Fibroblast of lung (primary cell): Measurements from ENCODE around the gene CNIH1. TPM values are rescaled to one million over a fixed set of nuclear protein-coding genes. Genes with fewer than 3 reads are reported as not detected.

Source experiments
- DNase-seq, 2 donors: peaks; one replicate each; pipeline versions ENCODE4 v3.0.0 to v3.0.0-alpha.2; 2010; ENCODE audit warnings: low read depth in 2 of 2
- H2AFZ ChIP-seq: 2 replicates; pipeline ENCODE4 v1.5.1; 2012; ENCODE audit warnings: low read length, control low read depth, inconsistent platforms
- H3K27ac ChIP-seq: 2 replicates; pipeline ENCODE4 v1.5.1; 2011; ENCODE audit warnings: low read length, control low read depth; ENCODE audit not compliant: insufficient read depth
- H3K27me3 ChIP-seq: 2 replicates; pipeline ENCODE4 v1.5.1; 2011; ENCODE audit warnings: mild to moderate bottlenecking, low read length; ENCODE audit not compliant: control insufficient read depth, insufficient read depth
- H3K36me3 ChIP-seq: 2 replicates; pipeline ENCODE4 v1.5.1; 2011; ENCODE audit warnings: low read length; ENCODE audit not compliant: control insufficient read depth, insufficient read depth
- H3K4me1 ChIP-seq: 2 replicates; pipeline ENCODE4 v1.5.1; 2011; ENCODE audit warnings: low read length; ENCODE audit not compliant: control insufficient read depth, insufficient read depth; ENCODE audit errors: extremely low read depth
- H3K4me2 ChIP-seq: 2 replicates; pipeline ENCODE4 v1.5.1; 2011; ENCODE audit warnings: low read length, control low read depth; ENCODE audit not compliant: insufficient read depth; ENCODE audit errors: extremely low read depth
- H3K4me3 ChIP-seq, 4 experiments: fragments of 200-600 bp in 1 of 4; sonication (generic) in 1 of 4; replicated peaks in 1 of 4; 2 replicates each; pipeline ENCODE4 v1.5.1; 2011 to 2016; ENCODE audit warnings: low read length in 4 of 4, low read depth in 3 of 4, mild to moderate bottlenecking in 3 of 4, control low read depth in 2 of 4, inconsistent platforms in 1 of 4, mixed read lengths in 1 of 4; ENCODE audit not compliant: insufficient read depth in 1 of 4; ENCODE audit errors: control extremely low read depth in 1 of 4
- H3K79me2 ChIP-seq: 2 replicates; pipeline ENCODE4 v1.5.1; 2012; ENCODE audit warnings: mild to moderate bottlenecking, low read length, inconsistent platforms; ENCODE audit not compliant: control insufficient read depth, insufficient read depth
- H3K9ac ChIP-seq: 2 replicates; pipeline ENCODE4 v1.5.1; 2011; ENCODE audit warnings: mild to moderate bottlenecking, low read length, control low read depth; ENCODE audit not compliant: insufficient read depth
- H3K9me3 ChIP-seq: 2 replicates; pipeline ENCODE4 v1.5.1; 2012; ENCODE audit warnings: low read depth, low read length; ENCODE audit not compliant: control insufficient read depth, insufficient read depth
- H4K20me1 ChIP-seq: 2 replicates; pipeline ENCODE4 v1.5.1; 2011; ENCODE audit warnings: low read length; ENCODE audit not compliant: control insufficient read depth, insufficient read depth; ENCODE audit errors: extremely low read depth
- CTCF ChIP-seq, 2 donors: IDR thresholded peaks in 1 of 2; conservative IDR thresholded peaks in 1 of 2; 1 replicate in 1 of 2; 2 replicates in 1 of 2; pipeline ENCODE4 v1.5.1; 2011 to 2012; ENCODE audit warnings: low read length in 2 of 2, control low read depth in 1 of 2, inconsistent platforms in 1 of 2, low read depth in 1 of 2, mild to moderate bottlenecking in 1 of 2
- EZH2 ChIP-seq: IDR thresholded peaks from 2 replicates; pipeline ENCODE4 v1.5.1; 2012; ENCODE audit warnings: low read length, control low read depth, mild to moderate bottlenecking; ENCODE audit errors: missing control alignments
- polyA plus RNA-seq, 2 donors: library from polyadenylated mRNA; depleted of rRNA in 1 of 2; stranded (reverse) in 1 of 2; unstranded in 1 of 2; fragments of >200 nt; gene quantifications; 2 replicates each; pipeline ENCODE4 v1.2.1, GENCODE V29; 2011 to 2012; ENCODE audit warnings: missing spikeins in 1 of 2
- total RNA-seq: library from RNA; depleted of rRNA; stranded (reverse); fragments of >200 nt; gene quantifications from 2 replicates; pipeline ENCODE4 v1.2.1, GENCODE V29; 2014

The CNIH1 gene
- total and polyA plus RNA-seq, 2 donors (not counting 1 experiment from before 2014, with no cell fraction given): 109 to 301 TPM

DNA sequence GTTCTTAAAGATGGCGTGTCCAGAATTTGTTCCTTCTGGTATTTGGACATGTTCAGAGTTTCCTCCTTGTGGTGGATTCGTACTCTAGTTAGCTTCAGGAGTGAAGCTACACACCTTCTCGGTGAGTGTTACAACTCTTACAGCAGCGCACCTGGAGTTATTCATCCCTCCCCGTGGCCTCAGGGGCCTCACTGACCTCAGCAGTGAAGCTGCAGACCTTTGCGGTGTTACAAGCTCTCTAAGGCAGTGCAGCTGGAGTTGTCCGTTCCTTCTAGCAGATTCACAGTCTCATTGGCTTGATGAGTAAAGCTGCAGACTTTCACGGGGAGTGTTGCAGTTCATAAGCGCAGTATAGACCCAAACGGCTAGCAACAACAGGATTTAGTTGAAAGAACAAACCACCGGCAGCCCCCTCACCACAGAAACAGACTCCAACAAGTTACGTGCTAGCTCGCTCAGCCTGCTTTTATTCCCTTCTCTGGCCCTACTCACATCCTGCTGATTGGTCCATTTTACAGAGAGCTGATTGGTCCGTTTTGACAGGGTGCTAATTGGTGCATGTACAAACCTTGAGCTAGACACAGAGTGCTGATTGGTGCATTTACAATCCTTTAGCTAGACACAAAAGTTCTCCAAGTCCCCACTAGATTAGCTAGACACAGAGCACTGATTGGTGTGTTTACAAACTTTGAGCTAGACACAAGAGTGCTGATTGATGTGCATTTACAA lies 48.9 kb downstream of the CNIH1 start:
- no peak for DNase-seq
- Histone ChIP-seq H3K27ac (no peak overlapping the region), H3K27me3 (peaks cover 5% of the 10 kb centered on the region), H2AFZ (no peak overlapping the region), H3K4me1 (no peaks in the 10 kb centered on the region), H3K36me3 (no peaks in the 10 kb centered on the region), H3K4me3 (no peak overlapping the region), H3K4me2 (no peak overlapping the region), H3K9me3 (no peaks in the 10 kb centered on the region), H3K9ac (no peak overlapping the region), H4K20me1 (no peaks in the 10 kb centered on the region), H3K79me2 (peaks cover 3% of the 10 kb centered on the region)
- TF ChIP-seq CTCF (conservative IDR thresholded peaks at IDR 0.05 in 1 of 2, IDR thresholded peaks at IDR 0.05 in 1 of 2; ENCODE audit: low read depth in 1 of 2, low read length in 2 of 2) (no peak), EZH2 (no peak)

GRCh38 chr14:54387328-54387727 lies 53.8 kb downstream of the CNIH1 start:
- TF ChIP-seq EZH2 (no peak), CTCF (conservative IDR thresholded peaks at IDR 0.05 in 1 of 2, IDR thresholded peaks at IDR 0.05 in 1 of 2; ENCODE audit: low read depth in 1 of 2, low read length in 2 of 2) (no peak)
- H3K27ac ChIP-seq: no peak overlapping the region
- H4K20me1 ChIP-seq: no peaks in the 10 kb centered on the region
- no peak overlapping the region for H2AFZ ChIP-seq
- no peak overlapping the region for H3K4me3 ChIP-seq
- H3K79me2 ChIP-seq: no peaks in the 10 kb centered on the region
- DNase-seq: no peak
- no peaks in the 10 kb centered on the region for H3K4me1 ChIP-seq
- H3K36me3 ChIP-seq: no peaks in the 10 kb centered on the region
- H3K4me2 ChIP-seq: no peak overlapping the region
- H3K27me3 ChIP-seq: peaks cover 23% of the 10 kb centered on the region
- no peaks in the 10 kb centered on the region for H3K9me3 ChIP-seq
- H3K9ac ChIP-seq: no peak overlapping the region

DNA sequence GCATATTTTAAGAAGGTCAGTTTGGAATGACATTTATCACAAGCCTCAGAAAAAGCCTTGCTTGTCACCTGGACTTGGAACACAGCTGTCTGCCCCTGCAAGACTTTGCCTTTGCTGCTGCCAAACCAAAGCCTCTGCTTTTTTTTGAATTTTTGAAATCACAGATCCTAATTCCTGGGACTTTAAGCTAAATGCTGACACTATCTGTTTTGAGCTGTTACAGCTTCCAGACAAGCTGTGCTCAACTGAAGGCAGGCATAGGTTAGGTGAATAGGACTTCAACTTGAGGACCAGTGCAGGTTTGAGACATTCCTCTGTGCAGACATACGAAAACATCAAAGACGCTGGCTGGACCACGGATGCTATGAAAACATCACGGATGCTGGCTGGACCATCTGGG lies 55.6 kb downstream of the CNIH1 start:
- no peak for DNase-seq
- Histone ChIP-seq H4K20me1 (no peaks in the 10 kb centered on the region), H3K4me3 (no peak overlapping the region), H3K27ac (no peak overlapping the region), H3K79me2 (no peaks in the 10 kb centered on the region), H3K4me1 (no peaks in the 10 kb centered on the region), H3K9me3 (no peaks in the 10 kb centered on the region), H3K4me2 (no peak overlapping the region), H3K36me3 (no peaks in the 10 kb centered on the region), H2AFZ (no peak overlapping the region), H3K9ac (no peak overlapping the region), H3K27me3 (peaks cover 23% of the 10 kb centered on the region)
- TF ChIP-seq EZH2 (no peak), CTCF (conservative IDR thresholded peaks at IDR 0.05 in 1 of 2, IDR thresholded peaks at IDR 0.05 in 1 of 2; ENCODE audit: low read depth in 1 of 2, low read length in 2 of 2) (no peak)
